Peyer's patch (tissue), 4 donors: ENCODE results near the gene CIB1. TPM values are rescaled to one million over a fixed set of nuclear protein-coding genes. Genes with fewer than 3 reads are reported as not detected.

Experiments
- DNase-seq, 3 donors: peaks; one replicate each; pipeline ENCODE4 v3.0.0-alpha.2; 2017 to 2019
- H3K27ac ChIP-seq, 4 donors: fragments of 200-600 bp; sonication (generic); one replicate each; pipeline ENCODE4 v1.5.1; 2016 to 2019
- H3K27me3 ChIP-seq, 2 donors: fragments of 200-600 bp; sonication (generic); one replicate each; pipeline ENCODE4 v1.5.1; 2019
- H3K36me3 ChIP-seq, 3 donors: fragments of 200-600 bp; sonication (generic); one replicate each; pipeline ENCODE4 v1.5.1; 2016 to 2019
- H3K4me1 ChIP-seq, 4 donors: fragments of 200-600 bp; sonication (generic); one replicate each; pipeline ENCODE4 v1.5.1; 2016 to 2019
- H3K4me3 ChIP-seq, 4 donors: fragments of 200-600 bp; sonication (generic); 1 replicate in 3 of 4; 2 replicates in 1 of 4; pipeline ENCODE4 v1.5.1; 2016 to 2019; ENCODE audit warnings: mild to moderate bottlenecking in 1 of 4
- H3K9me3 ChIP-seq, 4 donors: fragments of 200-600 bp; sonication (generic); one replicate each; pipeline ENCODE4 v1.5.1; 2016 to 2019; ENCODE audit warnings: mild to moderate bottlenecking in 1 of 4
- CTCF ChIP-seq, 6 experiments: fragments of 450-650 bp in 4 of 6; fragments of 200-600 bp in 2 of 6; sonication (generic) in 1 of 6; IDR thresholded peaks; one replicate each; pipeline ENCODE4 v1.5.1; 2017 to 2019; ENCODE audit warnings: antibody characterized with exemption in 6 of 6, mild to moderate bottlenecking in 3 of 6, moderate library complexity in 1 of 6
- POLR2A ChIP-seq, 2 donors: fragments of 450-650 bp; IDR thresholded peaks; one replicate each; pipeline ENCODE4 v1.5.1; 2017; ENCODE audit warnings: antibody characterized with exemption in 2 of 2, mild to moderate bottlenecking in 2 of 2, moderate library complexity in 2 of 2
- total RNA-seq, 4 donors: library from RNA; depleted of rRNA; stranded (reverse); fragments of >200 nt; gene quantifications; one replicate each; pipeline ENCODE4 v1.1.0, GENCODE V29; 2016

The CIB1 gene
- total RNA-seq, 4 donors from 2014 or later: 71.0 to 166 (median 130) TPM

GRCh38 chr15:90243943-90244639 is 10.3 kb upstream of the CIB1 start:
- TF ChIP-seq POLR2A (IDR thresholded peaks at IDR 0.05) (no peak), CTCF (IDR thresholded peaks at IDR 0.05) (no peak)
- no peak for DNase-seq

DNA sequence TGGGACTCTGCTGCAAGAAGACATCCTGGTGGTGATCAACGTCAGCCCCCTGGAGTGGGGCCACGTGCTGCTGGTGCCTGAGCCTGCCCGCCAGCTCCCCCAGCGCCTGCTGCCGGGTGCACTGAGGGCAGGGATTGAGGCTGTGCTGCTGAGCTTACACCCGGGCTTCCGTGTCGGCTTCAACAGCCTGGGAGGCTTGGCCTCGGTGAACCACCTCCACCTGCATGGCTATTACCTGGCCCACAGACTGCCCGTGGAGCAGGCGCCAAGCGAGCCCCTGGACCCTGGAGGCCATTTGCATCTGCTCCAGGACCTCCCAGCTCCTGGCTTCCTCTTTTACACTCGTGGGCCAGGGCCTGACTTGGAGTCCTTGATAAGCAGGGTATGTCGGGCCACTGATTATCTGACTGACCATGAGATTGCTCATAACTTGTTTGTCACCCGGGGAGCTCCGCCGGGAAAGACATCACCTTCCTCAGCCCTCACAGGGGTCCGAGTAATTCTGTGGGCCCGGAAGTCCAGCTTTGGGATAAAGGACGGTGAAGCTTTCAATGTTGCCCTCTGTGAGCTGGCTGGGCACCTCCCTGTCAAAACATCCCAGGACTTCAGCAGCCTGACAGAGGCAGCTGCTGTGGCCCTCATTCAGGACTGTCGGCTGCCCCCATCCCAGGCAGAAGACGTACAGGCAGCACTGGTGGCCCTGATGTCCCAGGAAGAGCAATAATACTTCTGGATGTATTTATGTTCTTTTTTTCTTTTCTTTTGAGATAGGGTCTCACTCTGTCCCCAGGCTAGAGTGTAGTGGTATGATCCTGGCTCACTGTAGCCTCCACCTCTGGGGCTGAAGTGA is 7.8 kb upstream of the CIB1 start:
- H3K36me3 ChIP-seq: peaks cover 0 to 40% (median 0%) of the 10 kb centered on the region in 3 donors
- no peaks in the 10 kb centered on the region for H3K27me3 ChIP-seq
- H3K9me3 ChIP-seq: no peaks in the 10 kb centered on the region
- no peak for DNase-seq
- H3K4me3 ChIP-seq: no peak overlapping the region
- no peak overlapping the region for H3K27ac ChIP-seq
- TF ChIP-seq CTCF (IDR thresholded peaks at IDR 0.05) (no peak), POLR2A (IDR thresholded peaks at IDR 0.05) (no peak)
- H3K4me1 ChIP-seq: no peaks in the 10 kb centered on the region

More at GRCh38 chr15:90243943-90244639, 10.3 kb upstream of the CIB1 start:
- H3K27ac ChIP-seq: no peak overlapping the region
- H3K4me1 ChIP-seq: no peaks in the 10 kb centered on the region
- no peak overlapping the region for H3K4me3 ChIP-seq
- no peaks in the 10 kb centered on the region for H3K9me3 ChIP-seq
- no peaks in the 10 kb centered on the region for H3K27me3 ChIP-seq
- peaks cover 0 to 17% (median 0%) of the 10 kb centered on the region in 3 donors for H3K36me3 ChIP-seq

- Histone ChIP-seq H3K27ac (no peak overlapping the region), H3K4me3 (no peak overlapping the region), H3K27me3 (no peaks in the 10 kb centered on the region), H3K9me3 (no peaks in the 10 kb centered on the region), H3K4me1 (no peaks in the 10 kb centered on the region), H3K36me3 (peaks cover 0 to 45% (median 0%) of the 10 kb centered on the region in 3 donors)
- TF ChIP-seq POLR2A (IDR thresholded peaks at IDR 0.05): no peak
- TF ChIP-seq CTCF (IDR thresholded peaks at IDR 0.05): no peak
- DNase-seq: no peak
These were observed 7.1 kb upstream of the CIB1 start for GRCh38 chr15:90240856-90241255.

DNA sequence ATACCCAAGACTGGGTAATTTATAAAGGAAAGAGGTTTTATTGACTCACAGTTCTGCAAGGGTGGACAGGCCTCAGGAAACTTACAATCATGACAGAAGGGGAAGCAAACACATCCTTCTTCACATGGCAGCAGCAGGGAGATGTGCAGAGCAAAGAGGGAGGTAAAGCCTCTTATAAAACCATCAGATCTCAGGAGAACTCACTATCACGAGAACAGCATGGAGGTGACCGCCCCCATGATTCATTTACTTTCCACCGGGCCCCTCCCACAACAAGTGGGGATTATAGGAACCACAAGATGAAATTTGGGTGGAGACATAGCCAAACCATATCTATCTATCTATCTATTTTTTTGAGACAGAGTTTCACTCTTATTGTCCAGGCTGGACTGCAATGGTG is 5.6 kb upstream of the CIB1 start:
- no peaks in the 10 kb centered on the region for H3K27me3 ChIP-seq
- peaks cover 0 to 45% (median 0%) of the 10 kb centered on the region in 3 donors for H3K36me3 ChIP-seq
- H3K27ac ChIP-seq: no peak overlapping the region
- H3K4me3 ChIP-seq: no peak overlapping the region
- peaks cover 0 to 6% (median 2%) of the 10 kb centered on the region in 4 donors for H3K4me1 ChIP-seq
- H3K9me3 ChIP-seq: no peaks in the 10 kb centered on the region
- no peak for DNase-seq
- TF ChIP-seq POLR2A (IDR thresholded peaks at IDR 0.05): no peak
- TF ChIP-seq CTCF (IDR thresholded peaks at IDR 0.05): no peak

DNA sequence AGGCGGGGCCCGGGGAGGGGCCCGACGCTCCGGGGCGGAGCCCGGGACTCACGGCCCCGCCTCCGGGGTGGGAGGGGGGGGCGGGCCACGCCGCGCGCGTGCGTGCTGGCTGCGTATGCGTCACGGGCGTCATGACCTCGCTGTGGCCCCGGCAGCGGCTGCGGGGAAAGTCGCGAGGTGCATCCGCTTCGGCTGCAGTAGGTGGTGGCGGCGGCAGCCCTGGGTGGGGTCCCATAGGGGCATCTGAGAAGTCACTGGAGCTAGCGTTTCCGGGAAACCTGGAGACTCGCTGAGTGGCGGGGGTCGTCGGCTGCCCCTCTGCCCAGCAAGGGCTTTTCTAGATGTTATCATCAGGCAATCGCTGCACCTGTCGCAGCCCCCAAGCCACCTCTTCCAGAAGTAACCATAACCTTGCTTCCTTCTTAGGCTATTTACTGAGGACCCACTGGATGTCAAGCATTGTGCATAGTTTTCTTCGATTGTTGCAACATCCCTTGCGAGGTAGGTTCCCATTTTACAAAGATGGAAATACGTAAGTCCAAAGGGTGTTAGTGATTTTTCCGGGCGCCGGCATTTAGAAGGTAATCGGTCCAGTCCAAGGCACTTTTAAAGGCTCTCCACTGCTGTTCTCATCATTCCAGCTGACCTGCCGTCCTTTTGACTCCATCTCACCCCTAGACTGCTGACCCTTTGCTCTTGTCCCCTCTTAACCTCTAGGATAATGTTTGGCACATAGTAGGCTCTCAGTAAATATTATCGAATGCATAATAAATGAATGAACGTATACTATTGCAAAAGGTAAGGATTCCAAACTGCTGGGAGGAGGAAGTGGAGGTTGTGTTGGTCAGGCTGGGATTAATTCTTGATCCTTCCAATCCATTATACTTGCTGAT is 601 bp upstream of the CIB1 start, which contains the start of gene GDPGP1:
Gene GDPGP1, plus strand, starts transcription at position 114 of the 893 bp plus-strand sequence. CDS start 6,700 bp downstream, outside the sequence.
- Histone ChIP-seq H3K27ac (peak within 1 kb of the TSS; percentile 93 to 99 (median 94)), H3K4me1 (peaks cover 5 to 42% (median 20%) of the 10 kb centered on the region in 4 donors), H3K4me3 (peak within 1 kb of the TSS; percentile 66 to 91 (median 72)), H3K27me3 (no peaks in the 10 kb centered on the region), H3K36me3 (peaks cover 0 to 47% (median 0%) of the 10 kb centered on the region in 3 donors), H3K9me3 (no peaks in the 10 kb centered on the region)
- TF ChIP-seq POLR2A (IDR thresholded peaks at IDR 0.05) (peak; percentile 71 to 74), CTCF (IDR thresholded peaks at IDR 0.05) (no peak)
- peak in 1 of 3 donors; percentile 93 for DNase-seq
